K562 (cell line): Measurements from ENCODE around the gene THAP5. TPM values are rescaled to one million over a fixed set of nuclear protein-coding genes. Genes with fewer than 3 reads are reported as not detected.

Experiments used
- ATAC-seq: fragments of 200-7000 bp; cut with Tn5 transposase; 3 replicates; pipeline ENCODE4 v1.9.1; 2020; ENCODE audit warnings: moderate library complexity
- BruUV-seq: library from RNA; stranded (reverse); fragments of 400-500 nt; replicated peaks from 2 replicates; lab custom pipeline; 2021; lab: Mats Ljungman, UMichigan
- CTCF ChIA-PET: fragments of 300-600 bp; formaldehyde crosslinking; extraction: SDS; loops from one replicate; lab custom pipeline; 2021; ENCODE audit warnings: low intra/inter-chr PET ratio; lab: Yijun Ruan, JAX
- POLR2A ChIA-PET: fragments of 300-600, 350-650 bp; sonication (Branson Sonifier 250); formaldehyde crosslinking; extraction: SDS; loops from one replicate; lab custom pipeline; 2021; ENCODE audit warnings: antibody characterized with exemption, inconsistent platforms; lab: Yijun Ruan, JAX
- DNase-seq, 4 experiments: peaks; one replicate each; pipeline versions ENCODE4 v3.0.0 to v3.0.0-alpha.2; 2011 to 2018; ENCODE audit warnings: low spot score in 3 of 4, mixed read lengths in 3 of 4; ENCODE audit errors: extremely low read depth in 1 of 4
- FAIRE-seq: peaks from 2 replicates; lab custom pipeline; 2011; peaks lifted over from hg19 to GRCh38; lab: Jason Lieb, UNC
- H2AFZ ChIP-seq: 2 replicates; pipeline ENCODE4 v1.6.0; 2011; ENCODE audit warnings: low read depth, low read length, control low read depth, inconsistent platforms
- H3K27ac ChIP-seq: fragments of 200-600 bp; 3 replicates; pipeline ENCODE4 v1.8.0; 2011; ENCODE audit warnings: low read depth, mild to moderate bottlenecking, control low read depth, inconsistent platforms, low read length, moderate library complexity, mixed read lengths; ENCODE audit errors: extremely low read depth
- H3K27me3 ChIP-seq, 2 experiments: fragments of 300-600 bp in 1 of 2; 2 replicates in 1 of 2; 3 replicates in 1 of 2; pipeline versions ENCODE4 v1.6.0 to v1.8.0; 2011; ENCODE audit warnings: inconsistent platforms in 2 of 2, low read length in 2 of 2, mild to moderate bottlenecking in 1 of 2, mixed read lengths in 1 of 2, moderate library complexity in 1 of 2; ENCODE audit not compliant: control insufficient read depth in 2 of 2, insufficient read depth in 2 of 2
- H3K36me3 ChIP-seq: fragments of 300-600 bp; 3 replicates; pipeline ENCODE4 v1.8.0; 2011; ENCODE audit warnings: mild to moderate bottlenecking, low read length, inconsistent platforms; ENCODE audit not compliant: control insufficient read depth, insufficient read depth
- H3K4me1 ChIP-seq, 2 experiments: fragments of 200-600 bp in 1 of 2; replicated peaks in 1 of 2; 2 replicates in 1 of 2; 3 replicates in 1 of 2; pipeline versions ENCODE4 v1.5.1 to v1.8.0; 2011; ENCODE audit warnings: inconsistent platforms in 2 of 2, low read length in 2 of 2, mild to moderate bottlenecking in 1 of 2, mixed read lengths in 1 of 2, moderate library complexity in 1 of 2; ENCODE audit not compliant: control insufficient read depth in 2 of 2, insufficient read depth in 2 of 2
- H3K4me2 ChIP-seq: 2 replicates; pipeline ENCODE4 v1.6.1; 2011; ENCODE audit warnings: low read length, control low read depth, inconsistent platforms, mixed read lengths; ENCODE audit not compliant: insufficient read depth
- H3K4me3 ChIP-seq: fragments of 200-600 bp; sonication (generic), shearing (Covaris generic); 2 replicates; pipeline ENCODE4 v1.5.1; 2016; ENCODE audit warnings: control low read depth, inconsistent platforms
- H3K79me2 ChIP-seq: fragments of 200-600 bp; 3 replicates; pipeline ENCODE4 v1.8.0; 2011; ENCODE audit warnings: low read length, inconsistent platforms; ENCODE audit not compliant: control insufficient read depth, insufficient read depth
- H3K9ac ChIP-seq, 2 experiments: 2 replicates each; pipeline versions ENCODE4 v1.6.0 to v1.6.1; 2011; ENCODE audit warnings: low read depth in 2 of 2, low read length in 2 of 2, control low read depth in 1 of 2, inconsistent platforms in 1 of 2, mild to moderate bottlenecking in 1 of 2, mixed read lengths in 1 of 2; ENCODE audit not compliant: insufficient read depth in 1 of 2
- H3K9me1 ChIP-seq: one replicate; pipeline ENCODE4 v1.6.0; 2011; ENCODE audit warnings: inconsistent platforms, mild to moderate bottlenecking, low read length, moderate library complexity; ENCODE audit not compliant: control insufficient read depth, insufficient read depth
- H3K9me3 ChIP-seq: replicated peaks from 2 replicates; pipeline ENCODE4 v1.5.1; 2011; ENCODE audit warnings: low read depth, low read length, inconsistent platforms; ENCODE audit not compliant: control insufficient read depth, insufficient read depth
- H4K20me1 ChIP-seq: replicated peaks from 2 replicates; pipeline ENCODE4 v1.6.1; 2011; ENCODE audit warnings: low read length, inconsistent platforms, mixed read lengths; ENCODE audit not compliant: control insufficient read depth, insufficient read depth
- BRD4 ChIP-seq: fragments of 200-600 bp; sonication (generic); IDR thresholded peaks from 2 replicates; pipeline ENCODE4 v1.6.1; 2017; ENCODE audit warnings: inconsistent platforms
- CBX5 ChIP-seq: IDR thresholded peaks from 2 replicates; pipeline ENCODE4 v1.6.1; 2014; ENCODE audit warnings: low read depth, borderline replicate concordance
- CREM ChIP-seq: IDR thresholded peaks from 2 replicates; pipeline ENCODE4 v1.6.1; 2014; ENCODE audit warnings: antibody characterized with exemption, low read depth
- HNRNPLL ChIP-seq: fragments of 200-400 bp; formaldehyde crosslinking; IDR thresholded peaks from 2 replicates; pipeline ENCODE4 v1.6.1; 2017; ENCODE audit warnings: low read length, low read depth, mild to moderate bottlenecking; ENCODE audit not compliant: poor library complexity, severe bottlenecking
- KLF1 ChIP-seq: fragments of 450-650 bp; IDR thresholded peaks from 2 replicates; pipeline ENCODE4 v1.6.1; 2016; ENCODE audit warnings: missing genetic modification characterization, missing compliant biosample characterization
- MEIS2 ChIP-seq: fragments of 450-650 bp; IDR thresholded peaks from 2 replicates; pipeline ENCODE4 v1.6.1; 2014; ENCODE audit warnings: mild to moderate bottlenecking; ENCODE audit not compliant: partially characterized antibody
- MYNN ChIP-seq, 2 experiments: sonication (generic); formaldehyde crosslinking in 1 of 2; IDR thresholded peaks; 2 replicates each; pipeline versions ENCODE4 v1.5.0 to v1.6.1; 2016 to 2020; ENCODE audit warnings: antibody characterized with exemption in 1 of 2, missing genetic modification reagents in 1 of 2
- NR3C1 ChIP-seq: sonication (generic); formaldehyde crosslinking; IDR thresholded peaks from 2 replicates; pipeline ENCODE4 v1.8.1; 2022; ENCODE audit warnings: missing genetic modification reagents
- PHB ChIP-seq: fragments of 250-450 bp; sonication (Bioruptor Pico); IDR thresholded peaks from 2 replicates; pipeline ENCODE4 v1.5.0; 2021
- POLR3A ChIP-seq: IDR thresholded peaks from 2 replicates; pipeline ENCODE4 v1.6.1; 2011; ENCODE audit warnings: borderline replicate concordance, mild to moderate bottlenecking, moderate library complexity; ENCODE audit not compliant: insufficient read length, insufficient read depth; ENCODE audit errors: extremely low read depth
- RCOR1 ChIP-seq, 2 experiments: IDR thresholded peaks; 2 replicates each; pipeline ENCODE4 v1.6.1; 2012; ENCODE audit warnings: low read depth in 2 of 2, low read length in 2 of 2, borderline replicate concordance in 1 of 2, improper control_type of control experiment in 1 of 2
- RFX1 ChIP-seq: fragments of 450-650 bp; IDR thresholded peaks from 2 replicates; pipeline ENCODE4 v1.6.1; 2016; ENCODE audit warnings: mild to moderate bottlenecking, moderate library complexity
- SIN3B ChIP-seq: fragments of 450-650 bp; IDR thresholded peaks from 2 replicates; pipeline ENCODE4 v1.6.1; 2017; ENCODE audit warnings: low read depth, mild to moderate bottlenecking, moderate library complexity
- ZNF764 ChIP-seq: fragments of 250-450 bp; sonication (Bioruptor Pico); IDR thresholded peaks from 2 replicates; pipeline ENCODE4 v1.4.0; 2020; ENCODE audit warnings: low read depth, mild to moderate bottlenecking, moderate library complexity
- in situ Hi-C: fragments of 300-500 bp; cut with MboI; formaldehyde crosslinking; loops from 4 replicates; pipeline ENCODE4 v1.15.0; 2018; ENCODE audit warnings: inconsistent platforms, mixed read lengths
- intact Hi-C: fragments of 100-400 bp; cut with micrococcal nuclease; formaldehyde crosslinking; loops from 2 replicates; pipeline ENCODE4 v1.14.2; 2022
- polyA plus RNA-seq, 8 experiments: library from polyadenylated mRNA; depleted of rRNA in 4 of 8; stranded (reverse) in 5 of 8; unstranded in 3 of 8; fragments of >200 nt; fragmentation: Nextera tagmentation in 2 of 8; fragmentation: Illumina TruSeq in 1 of 8; extraction: Ambion mirVana in 2 of 8; extraction: Trizol in 1 of 8; gene quantifications; 2 replicates each; pipeline versions ENCODE4 v1.2.1 to v1.2.3, GENCODE V29; 2011 to 2014; ENCODE audit warnings: inconsistent platforms in 1 of 8, missing spikeins in 1 of 8
- total RNA-seq, 7 experiments: library from RNA; depleted of rRNA in 6 of 7; stranded (reverse); fragments of >200 nt in 6 of 7; fragmentation: Illumina TruSeq in 2 of 7; extraction: Trizol in 2 of 7; gene quantifications; 2 replicates each; pipeline versions ENCODE4 v1.2.1 to v1.2.3, GENCODE V29; 2011 to 2021; ENCODE audit warnings: low replicate concordance in 1 of 7
- TF ChIP-seq, protein P1 (sequence below): sonication (generic); formaldehyde crosslinking; IDR thresholded peaks from 2 replicates; pipeline ENCODE4 v1.8.0; 2022; ENCODE audit warnings: missing genetic modification reagents, mild to moderate bottlenecking, moderate library complexity, borderline replicate concordance

Gene THAP5
- total and polyA plus RNA-seq, 9 of the 15 experiments (the other 6 are each of a cell fraction or from before 2014, with no cell fraction given) = 16.5 to 58.1 (median 28.2) TPM

DNA sequence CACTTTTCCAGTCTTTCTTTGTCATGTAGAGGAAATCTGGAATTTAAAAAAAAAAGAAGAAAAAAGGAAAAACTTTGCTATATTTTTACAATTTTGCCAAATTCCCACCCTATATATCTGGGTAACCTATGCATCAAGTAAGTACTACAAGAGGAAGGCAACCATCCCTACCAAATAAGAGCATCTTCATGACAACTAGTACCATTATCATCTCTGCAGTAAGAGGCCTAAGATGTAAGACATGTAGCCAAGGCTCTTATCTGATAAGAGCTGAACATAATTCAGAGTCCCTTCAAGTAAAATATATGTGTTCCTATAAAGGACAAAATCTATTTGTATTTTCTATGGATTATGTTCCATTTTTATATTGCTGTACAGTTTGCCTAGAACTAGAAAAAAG is 3.5 kb downstream of the THAP5 start:
- TF ChIP-seq, protein P1, sequence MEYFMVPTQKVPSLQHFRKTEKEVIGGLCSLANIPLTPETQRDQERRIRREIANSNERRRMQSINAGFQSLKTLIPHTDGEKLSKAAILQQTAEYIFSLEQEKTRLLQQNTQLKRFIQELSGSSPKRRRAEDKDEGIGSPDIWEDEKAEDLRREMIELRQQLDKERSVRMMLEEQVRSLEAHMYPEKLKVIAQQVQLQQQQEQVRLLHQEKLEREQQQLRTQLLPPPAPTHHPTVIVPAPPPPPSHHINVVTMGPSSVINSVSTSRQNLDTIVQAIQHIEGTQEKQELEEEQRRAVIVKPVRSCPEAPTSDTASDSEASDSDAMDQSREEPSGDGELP (CRISPR knock-in tag) = no peak
- no peak for TF ChIP-seq CBX5
- 0 out of 4 replicates have a peak, but pooled peaks of 1 of the 2 experiments have one; percentile 24 for TF ChIP-seq RCOR1 (IDR thresholded peaks at IDR 0.05; ENCODE audit: borderline replicate concordance in 1 of 2, low read depth in 2 of 2, low read length in 2 of 2)
- TF ChIP-seq BRD4 = no peak
- TF ChIP-seq MYNN (IDR thresholded peaks at IDR 0.05) = peak; percentile 98
- TF ChIP-seq MYNN (CRISPR knock-in tag; IDR thresholded peaks at IDR 0.05) = no peak
- TF ChIP-seq MEIS2 = peak; percentile 26
- TF ChIP-seq CREM = no peak
- no peak for TF ChIP-seq KLF1
- no peak for TF ChIP-seq SIN3B
- TF ChIP-seq PHB (CRISPR knock-in tag) = no peak
- TF ChIP-seq POLR3A = no peak
- TF ChIP-seq NR3C1 = no peak
- peak; percentile 54 for TF ChIP-seq RFX1
- TF ChIP-seq ZNF764 = no peak
- no peak for TF ChIP-seq HNRNPLL
- Histone ChIP-seq H3K9me1 (no peaks in the 10 kb centered on the region), H3K9me3 (no peaks in the 10 kb centered on the region), H2AFZ (no peak overlapping the region), H3K27me3 (no peaks in the 10 kb centered on the region), H3K4me3 (no peak overlapping the region), H3K9ac (no peak overlapping the region), H3K79me2 (peaks cover 52% of the 10 kb centered on the region), H4K20me1 (no peaks in the 10 kb centered on the region), H3K27ac (no peak overlapping the region), H3K4me1 (peaks cover 0 to 11% of the 10 kb centered on the region in 2 experiments; a peak in 2 of 5 replicates), H3K4me2 (no peak overlapping the region), H3K36me3 (peaks cover 39% of the 10 kb centered on the region)
- POLR2A ChIA-PET = interaction anchor here (1.0 to 1.3 kb wide), 2 partner anchors 40 to 53 kb away, joined by 4 read pairs; partner anchors contain the start of gene PNPLA8
- peak in 1 of 4 experiments; percentile 27 for DNase-seq
- no TSS peak for BruUV-seq
- in situ Hi-C loops = no loop called here
- CTCF ChIA-PET = no interaction called here
- no peak for ATAC-seq
- intact Hi-C loops = no loop called here
- no peak for FAIRE-seq
